ENCODE data around the gene SLC41A1. TPM values are rescaled to one million over a fixed set of nuclear protein-coding genes. Genes with fewer than 3 reads are reported as not detected.

SLC41A1 gene
- total RNA-seq, 1 experiment from 2014 or later, result 33.3 TPM

DNA sequence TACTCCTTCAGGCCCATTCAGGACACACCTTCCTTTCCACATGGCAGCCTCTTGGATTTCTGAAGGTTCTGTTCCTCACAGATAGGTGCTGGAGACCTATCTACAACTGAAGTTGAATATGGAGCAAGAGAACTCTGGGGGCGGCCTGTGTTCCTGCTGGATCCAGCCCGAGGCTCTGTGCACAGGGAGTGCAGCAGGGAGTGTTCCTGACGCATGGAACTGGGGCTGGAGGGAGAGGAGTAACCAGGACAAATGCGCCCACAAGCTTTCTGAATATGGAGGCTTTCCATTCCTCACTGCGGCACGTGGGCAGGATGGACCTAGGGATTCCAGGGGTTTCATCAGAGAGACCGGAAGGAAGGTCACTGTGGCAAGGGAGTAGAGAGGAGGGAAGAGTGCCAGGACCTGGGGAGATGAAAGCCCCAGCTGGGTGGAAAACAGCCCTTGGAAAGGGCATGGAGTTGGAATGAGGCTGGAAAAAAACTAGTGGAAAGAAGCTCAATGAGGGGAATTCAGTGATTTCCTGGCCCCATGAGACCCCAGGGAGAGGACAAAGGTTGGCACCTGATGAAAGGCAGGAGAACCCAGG, 24.5 kb upstream of the SLC41A1 start:
- Histone ChIP-seq H3K9me3 (ENCODE audit: control insufficient read depth, insufficient read depth, low read depth, low read length) (no peaks in the 10 kb centered on the region), H3K4me1 (ENCODE audit: control insufficient read depth, insufficient read depth, low read length) (no peaks in the 10 kb centered on the region), H3K27me3 (ENCODE audit: control insufficient read depth, insufficient read depth, low read length) (peaks cover 6% of the 10 kb centered on the region), H3K4me3 (ENCODE audit: low read depth in 2 of 2, low read length in 2 of 2) (no peak overlapping the region), H3K36me3 (ENCODE audit: control insufficient read depth, insufficient read depth, low read length) (no peaks in the 10 kb centered on the region), H3K27ac (ENCODE audit: low read length) (no peak overlapping the region)
- intact Hi-C loops (cut with micrococcal nuclease; ENCODE audit: unreplicated experiment), result no loop called here
- in situ Hi-C loops (cut with HindIII; ENCODE audit: low pct_unique_long_range_greater_than_20kb, low sequenced_read_pairs), result no loop called here
- no peak for ATAC-seq
- CTCF ChIA-PET, result no interaction called here
- TF ChIP-seq, protein P1, sequence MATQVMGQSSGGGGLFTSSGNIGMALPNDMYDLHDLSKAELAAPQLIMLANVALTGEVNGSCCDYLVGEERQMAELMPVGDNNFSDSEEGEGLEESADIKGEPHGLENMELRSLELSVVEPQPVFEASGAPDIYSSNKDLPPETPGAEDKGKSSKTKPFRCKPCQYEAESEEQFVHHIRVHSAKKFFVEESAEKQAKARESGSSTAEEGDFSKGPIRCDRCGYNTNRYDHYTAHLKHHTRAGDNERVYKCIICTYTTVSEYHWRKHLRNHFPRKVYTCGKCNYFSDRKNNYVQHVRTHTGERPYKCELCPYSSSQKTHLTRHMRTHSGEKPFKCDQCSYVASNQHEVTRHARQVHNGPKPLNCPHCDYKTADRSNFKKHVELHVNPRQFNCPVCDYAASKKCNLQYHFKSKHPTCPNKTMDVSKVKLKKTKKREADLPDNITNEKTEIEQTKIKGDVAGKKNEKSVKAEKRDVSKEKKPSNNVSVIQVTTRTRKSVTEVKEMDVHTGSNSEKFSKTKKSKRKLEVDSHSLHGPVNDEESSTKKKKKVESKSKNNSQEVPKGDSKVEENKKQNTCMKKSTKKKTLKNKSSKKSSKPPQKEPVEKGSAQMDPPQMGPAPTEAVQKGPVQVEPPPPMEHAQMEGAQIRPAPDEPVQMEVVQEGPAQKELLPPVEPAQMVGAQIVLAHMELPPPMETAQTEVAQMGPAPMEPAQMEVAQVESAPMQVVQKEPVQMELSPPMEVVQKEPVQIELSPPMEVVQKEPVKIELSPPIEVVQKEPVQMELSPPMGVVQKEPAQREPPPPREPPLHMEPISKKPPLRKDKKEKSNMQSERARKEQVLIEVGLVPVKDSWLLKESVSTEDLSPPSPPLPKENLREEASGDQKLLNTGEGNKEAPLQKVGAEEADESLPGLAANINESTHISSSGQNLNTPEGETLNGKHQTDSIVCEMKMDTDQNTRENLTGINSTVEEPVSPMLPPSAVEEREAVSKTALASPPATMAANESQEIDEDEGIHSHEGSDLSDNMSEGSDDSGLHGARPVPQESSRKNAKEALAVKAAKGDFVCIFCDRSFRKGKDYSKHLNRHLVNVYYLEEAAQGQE (IDR thresholded peaks at IDR 0.05; ENCODE audit: insufficient read depth in 1 of 2, low read depth in 2 of 2, low read length in 1 of 2), result no peak
- TF ChIP-seq SIN3A (IDR thresholded peaks at IDR 0.05; ENCODE audit: borderline replicate concordance, insufficient read depth, low read depth, low read length) (no peak), POLR2AphosphoS5 (IDR thresholded peaks at IDR 0.05; ENCODE audit: low read depth, low read length) (no peak), TCF7L2 (IDR thresholded peaks at IDR 0.05; ENCODE audit: low read depth, low read length) (no peak)
- TF ChIP-seq, protein P2, sequence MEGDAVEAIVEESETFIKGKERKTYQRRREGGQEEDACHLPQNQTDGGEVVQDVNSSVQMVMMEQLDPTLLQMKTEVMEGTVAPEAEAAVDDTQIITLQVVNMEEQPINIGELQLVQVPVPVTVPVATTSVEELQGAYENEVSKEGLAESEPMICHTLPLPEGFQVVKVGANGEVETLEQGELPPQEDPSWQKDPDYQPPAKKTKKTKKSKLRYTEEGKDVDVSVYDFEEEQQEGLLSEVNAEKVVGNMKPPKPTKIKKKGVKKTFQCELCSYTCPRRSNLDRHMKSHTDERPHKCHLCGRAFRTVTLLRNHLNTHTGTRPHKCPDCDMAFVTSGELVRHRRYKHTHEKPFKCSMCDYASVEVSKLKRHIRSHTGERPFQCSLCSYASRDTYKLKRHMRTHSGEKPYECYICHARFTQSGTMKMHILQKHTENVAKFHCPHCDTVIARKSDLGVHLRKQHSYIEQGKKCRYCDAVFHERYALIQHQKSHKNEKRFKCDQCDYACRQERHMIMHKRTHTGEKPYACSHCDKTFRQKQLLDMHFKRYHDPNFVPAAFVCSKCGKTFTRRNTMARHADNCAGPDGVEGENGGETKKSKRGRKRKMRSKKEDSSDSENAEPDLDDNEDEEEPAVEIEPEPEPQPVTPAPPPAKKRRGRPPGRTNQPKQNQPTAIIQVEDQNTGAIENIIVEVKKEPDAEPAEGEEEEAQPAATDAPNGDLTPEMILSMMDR (IDR thresholded peaks at IDR 0.05), result no peak
- BruUV-seq (replicated peaks), result no TSS peak
- DNase-seq (ENCODE audit: low read depth, low spot score), result no peak
- POLR2A ChIA-PET, result no interaction called here

DNA sequence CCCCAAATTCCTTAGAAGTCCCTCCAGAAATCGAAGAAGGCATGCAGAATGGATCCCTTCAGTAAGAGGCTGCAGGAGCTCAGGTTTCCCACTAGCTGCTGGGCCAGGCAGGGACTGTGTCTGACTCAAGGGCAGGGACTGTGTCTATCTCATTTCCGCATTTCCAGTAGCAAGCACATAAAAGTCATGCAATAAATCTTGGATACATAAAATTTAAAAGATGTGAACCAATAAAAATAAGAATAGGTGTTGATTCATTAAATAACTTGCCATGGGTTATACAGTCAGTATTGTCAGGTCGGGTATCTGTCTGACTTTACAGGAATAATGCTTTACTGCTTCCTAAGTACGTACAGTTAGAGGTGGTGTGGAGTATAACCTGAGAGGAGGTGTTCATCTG, 21.8 kb upstream of the SLC41A1 start:
- Histone ChIP-seq H3K27ac (ENCODE audit: low read length) (no peak overlapping the region), H3K9me3 (ENCODE audit: control insufficient read depth, insufficient read depth, low read depth, low read length) (no peaks in the 10 kb centered on the region), H3K36me3 (ENCODE audit: control insufficient read depth, insufficient read depth, low read length) (no peaks in the 10 kb centered on the region), H3K4me1 (ENCODE audit: control insufficient read depth, insufficient read depth, low read length) (no peaks in the 10 kb centered on the region), H3K27me3 (ENCODE audit: control insufficient read depth, insufficient read depth, low read length) (peaks cover 2% of the 10 kb centered on the region), H3K4me3 (ENCODE audit: low read depth in 2 of 2, low read length in 2 of 2) (no peak overlapping the region)
- no peak for TF ChIP-seq SIN3A (IDR thresholded peaks at IDR 0.05; ENCODE audit: borderline replicate concordance, insufficient read depth, low read depth, low read length)
- no peak for TF ChIP-seq TCF7L2 (IDR thresholded peaks at IDR 0.05; ENCODE audit: low read depth, low read length)
- TF ChIP-seq POLR2AphosphoS5 (IDR thresholded peaks at IDR 0.05; ENCODE audit: low read depth, low read length), result no peak
- TF ChIP-seq, protein P2 (IDR thresholded peaks at IDR 0.05), result no peak
- TF ChIP-seq, protein P1 (IDR thresholded peaks at IDR 0.05; ENCODE audit: insufficient read depth in 1 of 2, low read depth in 2 of 2, low read length in 1 of 2), result no peak
- POLR2A ChIA-PET, result no interaction called here
- BruUV-seq (replicated peaks), result no TSS peak
- DNase-seq (ENCODE audit: low read depth, low spot score), result no peak
- no peak for ATAC-seq
- CTCF ChIA-PET, result no interaction called here
- intact Hi-C loops (cut with micrococcal nuclease; ENCODE audit: unreplicated experiment) (no loop called here), in situ Hi-C loops (cut with HindIII; ENCODE audit: low pct_unique_long_range_greater_than_20kb, low sequenced_read_pairs) (no loop called here)

Data from Panc1 (cell line).